GM12892 (cell line): ENCODE measurements around the gene UNC5C.

Experiments used
- DNase-seq: peaks from one replicate; pipeline ENCODE4 v3.0.0; 2011; ENCODE audit not compliant: insufficient read length
- FAIRE-seq: peaks from 2 replicates; lab custom pipeline; 2011; peaks lifted over from hg19 to GRCh38; lab: Jason Lieb, UNC
- POLR2A ChIP-seq: IDR thresholded peaks from 2 replicates; pipeline ENCODE4 v1.6.1; 2011; ENCODE audit warnings: low read depth, low read length, control low read depth
- POLR2AphosphoS5 ChIP-seq: IDR thresholded peaks from 2 replicates; pipeline ENCODE4 v1.6.1; 2011; ENCODE audit warnings: low read depth, low read length, control low read depth
- TAF1 ChIP-seq: IDR thresholded peaks from 2 replicates; pipeline ENCODE4 v1.6.1; 2011; ENCODE audit warnings: low read depth, mild to moderate bottlenecking, control low read depth, low read length, borderline replicate concordance

The UNC5C gene

DNA sequence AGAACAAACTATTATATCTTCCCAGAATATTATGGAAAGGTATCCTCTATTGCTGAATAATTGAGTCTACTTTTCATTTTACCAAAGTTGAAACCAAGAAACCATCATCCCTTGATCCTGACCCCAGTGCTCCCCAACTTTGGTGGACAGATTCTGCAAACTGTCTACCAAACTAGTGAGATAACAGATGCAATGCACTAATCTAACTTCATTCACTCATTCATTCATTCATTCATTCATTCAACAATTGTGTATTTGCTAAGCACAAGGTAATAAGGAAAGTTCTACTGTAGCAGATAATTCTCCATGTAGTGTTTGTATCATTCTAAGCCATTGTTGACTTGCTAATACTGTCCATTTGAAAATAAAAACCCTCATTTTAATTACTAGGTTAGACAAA lies 150.6 kb downstream of the UNC5C start:
- FAIRE-seq: no peak
- no peak for TF ChIP-seq POLR2AphosphoS5
- no peak for TF ChIP-seq TAF1
- TF ChIP-seq POLR2A: no peak
- no peak for DNase-seq

DNA sequence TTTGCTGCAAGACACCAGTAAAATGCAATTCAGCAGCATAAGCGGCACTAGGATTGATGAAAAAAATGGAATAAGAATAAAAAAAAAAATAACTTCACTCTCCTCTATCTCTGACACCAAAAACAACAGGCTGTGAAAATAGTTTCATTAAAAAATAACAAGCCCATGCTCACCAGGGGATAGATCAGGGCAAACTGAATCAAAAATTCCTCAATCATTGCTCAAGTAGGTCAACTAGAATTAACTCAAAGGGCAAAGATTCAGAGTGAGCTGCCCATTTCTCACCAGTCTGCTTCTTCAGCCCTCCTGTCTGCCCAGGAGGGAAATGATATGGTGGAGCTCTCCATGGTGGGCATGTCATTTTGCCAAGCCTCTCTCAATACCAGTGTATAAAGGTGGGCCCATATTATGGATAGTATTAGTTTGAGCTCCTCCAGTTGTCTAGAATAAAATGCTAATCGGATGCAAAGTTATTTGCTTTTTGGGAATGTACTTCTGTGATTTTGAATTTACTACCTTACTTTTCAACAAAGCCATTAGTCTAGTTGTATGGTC lies 153.9 kb downstream of the UNC5C start:
- no peak for DNase-seq
- TF ChIP-seq TAF1: no peak
- TF ChIP-seq POLR2AphosphoS5: no peak
- TF ChIP-seq POLR2A: no peak
- FAIRE-seq: no peak

DNA sequence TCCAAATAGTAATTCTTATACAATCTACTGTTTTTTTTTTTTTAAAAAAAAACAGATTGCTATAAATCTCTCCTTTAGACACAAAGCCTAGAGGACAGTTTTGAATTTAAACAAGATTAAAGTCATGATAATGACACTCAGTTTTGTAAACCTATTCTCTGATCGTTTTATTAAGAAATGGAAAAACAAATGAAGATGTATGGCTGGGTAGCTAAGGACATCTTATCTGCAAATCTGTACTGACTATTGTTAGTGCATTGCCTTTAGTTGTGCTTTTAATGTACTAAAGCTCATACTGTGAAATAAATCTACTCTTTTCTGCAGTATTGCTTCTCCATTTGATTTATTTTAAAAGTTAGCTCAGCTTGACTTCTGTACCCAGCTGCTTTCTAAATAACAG lies 155.0 kb downstream of the UNC5C start:
- TF ChIP-seq TAF1: no peak
- no peak for TF ChIP-seq POLR2AphosphoS5
- TF ChIP-seq POLR2A: no peak
- DNase-seq (no peak), FAIRE-seq (no peak)

DNA sequence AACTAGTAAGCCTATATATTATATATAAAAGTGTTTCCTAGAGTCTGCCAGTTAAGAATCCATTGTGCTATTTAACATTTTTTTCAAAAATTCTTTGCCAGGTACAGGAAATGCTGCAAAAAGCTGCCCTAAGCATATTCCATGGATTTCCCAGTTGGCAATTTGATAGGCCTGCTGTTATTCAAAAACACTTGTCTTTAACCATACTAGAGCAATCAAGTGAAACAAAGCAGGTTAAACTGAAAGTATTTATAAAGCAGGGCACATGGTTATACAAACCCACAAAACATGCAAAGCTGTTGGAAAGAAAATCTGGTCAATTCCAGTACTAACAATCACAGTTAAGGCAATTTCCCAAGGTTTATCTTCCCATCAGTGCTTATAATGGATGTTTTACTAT lies 159.9 kb downstream of the UNC5C start:
- TF ChIP-seq POLR2AphosphoS5 (no peak), TAF1 (no peak), POLR2A (no peak)
- no peak for DNase-seq
- FAIRE-seq: no peak

DNA sequence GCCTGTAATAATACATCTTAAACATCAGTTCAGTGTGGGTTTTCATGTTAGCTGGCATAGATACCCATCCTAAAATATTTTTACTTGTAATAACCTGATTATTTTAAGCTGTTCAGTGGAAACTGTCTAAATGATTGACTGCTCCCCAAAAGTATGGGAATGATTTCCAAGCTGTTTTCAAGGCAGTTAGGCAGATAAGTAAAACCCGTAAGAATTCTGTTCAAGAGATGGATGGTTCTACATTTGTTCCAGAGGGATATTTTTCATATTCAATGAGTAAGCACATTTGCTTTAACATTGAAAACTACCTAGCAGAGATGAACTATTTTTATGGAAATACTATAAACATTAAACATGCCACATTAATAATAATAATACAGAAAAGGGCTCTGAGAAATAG lies 161.1 kb downstream of the UNC5C start:
- FAIRE-seq (no peak), DNase-seq (no peak)
- TF ChIP-seq POLR2AphosphoS5 (no peak), TAF1 (no peak), POLR2A (no peak)

DNA sequence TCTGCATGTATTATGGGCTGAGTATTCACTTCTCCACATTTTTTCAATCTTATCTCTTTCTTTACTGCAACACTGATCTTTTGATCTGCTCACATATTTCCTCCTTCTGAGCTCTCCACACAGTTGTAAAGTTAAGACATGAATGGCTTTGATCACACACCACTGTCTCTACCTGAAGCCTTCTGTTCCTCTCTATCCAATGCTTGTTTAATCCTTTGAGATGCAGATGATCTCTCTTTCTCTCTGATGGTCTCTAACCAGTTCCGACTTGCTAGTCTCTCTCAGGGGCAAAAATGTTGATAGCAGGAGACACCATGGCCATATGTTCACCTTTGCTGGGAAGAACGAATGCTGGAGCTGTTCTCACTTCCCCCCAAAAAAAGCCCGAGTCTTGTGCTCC lies 162.4 kb downstream of the UNC5C start:
- no peak for TF ChIP-seq TAF1
- TF ChIP-seq POLR2A: no peak
- TF ChIP-seq POLR2AphosphoS5: no peak
- FAIRE-seq (no peak), DNase-seq (no peak)

DNA sequence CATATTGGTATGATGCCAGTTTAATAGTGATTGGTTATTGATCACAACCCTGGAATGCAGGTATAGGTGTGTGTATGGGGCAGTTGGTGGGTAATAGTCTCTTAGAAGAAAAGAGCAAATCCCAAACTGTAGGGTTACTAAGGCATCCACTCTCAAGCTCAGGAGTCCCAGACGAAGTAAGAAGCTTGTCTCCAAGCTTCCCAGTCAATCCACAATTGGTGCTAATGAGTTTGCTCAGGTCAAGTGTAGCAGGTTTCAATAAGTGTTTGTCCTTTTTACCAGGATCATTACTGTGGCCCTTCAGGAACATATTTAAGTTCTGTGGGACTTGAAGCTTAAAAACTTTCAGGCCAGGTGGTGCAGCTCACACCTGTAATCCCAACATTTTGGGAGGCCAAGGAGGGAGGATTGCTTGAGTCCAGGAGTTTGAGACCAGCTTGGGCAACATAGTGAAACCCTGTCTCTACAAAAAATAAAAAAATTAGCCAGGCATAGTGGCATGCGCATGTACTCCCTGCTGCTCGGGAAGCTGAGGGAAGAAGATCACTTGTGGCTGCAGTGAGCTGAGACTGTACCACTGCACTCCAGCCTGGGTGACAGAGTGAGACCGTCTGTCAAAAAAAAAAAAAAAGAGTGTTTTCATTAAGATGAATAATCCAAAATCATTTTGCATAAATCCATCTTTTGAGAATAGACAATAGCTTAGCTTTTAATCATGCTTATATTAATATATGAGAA lies 166.8 kb downstream of the UNC5C start:
- DNase-seq (no peak), FAIRE-seq (no peak)
- TF ChIP-seq POLR2A (no peak), TAF1 (no peak), POLR2AphosphoS5 (no peak)

- DNase-seq: no peak
- FAIRE-seq: no peak
- TF ChIP-seq POLR2A (no peak), TAF1 (no peak), POLR2AphosphoS5 (no peak)
Observed at GRCh38 chr4:95379633-95380032, 169.1 kb downstream of the UNC5C start.

DNA sequence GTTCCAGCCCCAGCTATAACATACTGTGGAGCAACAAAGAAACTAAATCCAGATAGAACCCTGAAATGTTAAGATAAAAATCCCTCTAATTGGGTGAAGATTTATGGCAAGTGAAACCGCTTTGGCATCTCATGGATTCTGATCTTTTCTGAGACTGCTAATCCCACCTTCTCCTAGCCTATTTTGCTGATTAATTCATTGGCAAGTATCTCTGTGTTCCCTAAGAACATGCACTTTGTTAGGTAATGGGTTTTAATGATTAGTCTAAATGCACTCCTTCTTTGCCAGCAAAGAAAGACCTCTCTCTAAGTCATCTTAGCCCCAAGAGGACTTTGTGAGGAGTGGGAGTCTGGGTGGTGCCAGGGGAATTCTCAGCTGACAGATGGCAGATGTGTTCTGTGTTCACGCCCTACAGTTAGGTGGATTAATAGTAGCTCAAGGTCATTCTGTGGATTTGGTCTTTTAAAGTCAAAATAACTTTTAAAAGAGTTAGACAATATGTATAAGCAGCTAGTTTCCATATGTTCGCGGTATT lies 171.3 kb downstream of the UNC5C start:
- TF ChIP-seq TAF1 (no peak), POLR2AphosphoS5 (no peak)
- DNase-seq (no peak), FAIRE-seq (no peak)

DNA sequence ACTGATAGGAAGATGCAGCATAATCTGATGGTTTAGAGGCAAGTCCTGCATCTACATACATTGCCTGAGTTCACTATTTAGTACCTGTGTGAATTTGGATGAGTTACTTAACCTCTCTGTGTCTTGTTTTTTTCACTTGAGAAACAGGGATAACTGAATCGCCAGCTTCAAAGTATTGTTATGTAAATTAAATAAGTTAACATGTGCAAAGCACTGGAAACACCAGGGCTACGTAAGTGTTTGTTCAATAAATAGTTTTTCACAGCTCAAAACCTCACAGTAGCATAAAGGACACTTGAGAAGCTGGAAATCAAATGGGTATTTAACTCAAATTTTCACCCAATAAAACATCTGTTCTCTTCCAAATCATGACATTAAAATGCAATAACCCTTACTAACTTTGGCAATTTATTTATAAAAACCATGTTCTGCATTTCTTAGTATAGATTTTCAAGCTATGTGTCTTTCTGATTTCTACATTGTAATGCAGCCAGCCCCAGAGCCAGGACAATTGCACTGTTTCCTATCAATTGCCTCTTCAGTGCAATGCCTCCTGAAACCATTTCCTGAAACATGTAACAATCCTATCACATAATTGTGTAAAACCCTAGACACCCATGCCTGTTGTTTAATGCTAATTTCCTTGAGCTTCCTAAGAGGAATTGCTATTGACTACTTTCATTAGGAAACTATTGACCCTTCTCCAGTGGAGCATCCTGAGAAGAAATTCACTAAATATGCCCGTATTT lies 177.1 kb downstream of the UNC5C start:
- FAIRE-seq (no peak), DNase-seq (no peak)
- no peak for TF ChIP-seq POLR2AphosphoS5
- no peak for TF ChIP-seq TAF1

DNA sequence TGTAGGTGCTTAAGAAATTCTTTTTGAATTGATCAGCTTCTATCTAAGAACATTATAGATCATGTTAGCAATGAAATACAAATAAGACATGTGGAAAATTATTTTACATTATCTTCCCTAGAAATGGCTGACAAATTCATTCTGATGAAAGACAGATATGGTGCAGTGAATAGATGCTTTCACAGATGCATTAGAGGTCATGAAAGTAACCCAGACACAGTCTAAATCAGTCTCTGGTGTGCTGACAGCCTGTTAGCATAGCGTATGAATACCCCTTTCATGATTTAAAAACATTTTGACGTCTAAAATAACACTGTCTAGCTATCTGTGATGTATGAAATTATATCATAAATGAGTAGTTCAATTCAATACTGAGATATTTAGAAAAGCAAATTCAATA lies 180.9 kb downstream of the UNC5C start:
- no peak for DNase-seq
- no peak for FAIRE-seq
- no peak for TF ChIP-seq TAF1
- no peak for TF ChIP-seq POLR2AphosphoS5
- no peak for TF ChIP-seq POLR2A

- TF ChIP-seq POLR2A: no peak
- no peak for TF ChIP-seq POLR2AphosphoS5
- no peak for TF ChIP-seq TAF1
- FAIRE-seq (no peak), DNase-seq (no peak)
Observed at GRCh38 chr4:95363966-95364365, 184.8 kb downstream of the UNC5C start.

DNA sequence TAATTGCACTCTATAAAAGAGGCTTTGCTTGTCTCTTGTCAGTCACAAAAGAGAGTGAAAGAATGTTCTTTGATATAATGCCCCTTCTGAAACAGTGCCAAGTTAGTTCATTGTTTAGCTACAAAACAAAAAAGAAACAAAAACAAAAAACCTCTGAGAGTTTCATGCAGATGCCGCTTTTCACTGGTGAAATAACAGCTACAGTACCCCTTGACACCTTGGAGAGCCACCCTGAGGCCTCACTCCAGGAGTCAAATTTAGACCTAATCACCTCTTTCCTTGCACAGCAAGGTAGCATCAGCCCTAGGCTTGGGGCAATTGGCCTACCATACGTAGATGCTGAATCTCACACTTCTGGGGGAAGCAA lies 185.2 kb downstream of the UNC5C start:
- no peak for FAIRE-seq
- TF ChIP-seq TAF1 (no peak), POLR2A (no peak), POLR2AphosphoS5 (no peak)
- no peak for DNase-seq
